Vagina (tissue), 2 donors: ENCODE results near the gene BRIP1. TPM values are rescaled to one million over a fixed set of nuclear protein-coding genes. Genes with fewer than 3 reads are reported as not detected.

ENCODE experiments used
- DNase-seq, 2 donors: peaks; one replicate each; pipeline ENCODE4 v3.0.0-alpha.2; 2017; ENCODE audit errors: extremely low spot score in 2 of 2
- H3K27ac ChIP-seq: fragments of 200-600 bp; sonication (generic); one replicate; pipeline ENCODE4 v1.5.1; 2019
- H3K27me3 ChIP-seq: fragments of 200-600 bp; sonication (generic); one replicate; pipeline ENCODE4 v1.5.1; 2019
- H3K36me3 ChIP-seq, 2 donors: fragments of 200-600 bp; sonication (generic); one replicate each; pipeline ENCODE4 v1.5.1; 2017 to 2019
- H3K4me1 ChIP-seq: fragments of 200-600 bp; sonication (generic); one replicate; pipeline ENCODE4 v1.5.1; 2019
- H3K4me3 ChIP-seq, 2 donors: fragments of 200-600 bp; sonication (generic); 1 replicate in 1 of 2; 2 replicates in 1 of 2; pipeline ENCODE4 v1.5.1; 2016 to 2019
- H3K9me3 ChIP-seq: fragments of 200-600 bp; sonication (generic); one replicate; pipeline ENCODE4 v1.5.1; 2019
- POLR2A ChIP-seq, 2 donors: fragments of 450-650 bp; IDR thresholded peaks; one replicate each; pipeline ENCODE4 v1.6.1; 2017; ENCODE audit warnings: antibody characterized with exemption in 2 of 2, mild to moderate bottlenecking in 2 of 2, moderate library complexity in 2 of 2
- POLR2AphosphoS5 ChIP-seq, 2 donors: sonication (generic); formaldehyde crosslinking; IDR thresholded peaks; one replicate each; pipeline ENCODE4 v1.9.0; 2017; ENCODE audit warnings: antibody characterized with exemption in 2 of 2, mild to moderate bottlenecking in 2 of 2, low read depth in 1 of 2; ENCODE audit not compliant: insufficient read depth in 1 of 2
- intact Hi-C: fragments of 100-400 bp; cut with DNase I; formaldehyde crosslinking; loops from one replicate; pipeline ENCODE4 v1.15.1; 2023
- total RNA-seq: library from RNA; depleted of rRNA; stranded (reverse); fragments of >200 nt; gene quantifications from one replicate; pipeline ENCODE4 v1.2.3, GENCODE V29; 2016
- TF ChIP-seq, protein P1 (sequence below), 3 experiments: fragments of 450-650 bp in 2 of 3; fragments of 200-600 bp in 1 of 3; sonication (generic) in 1 of 3; IDR thresholded peaks; one replicate each; pipeline ENCODE4 v1.5.1; 2017 to 2019; ENCODE audit warnings: antibody characterized with exemption in 3 of 3, mild to moderate bottlenecking in 2 of 3, moderate library complexity in 2 of 3

BRIP1 gene
- total RNA-seq, 1 donor from 2014 or later: 0.98 TPM

- H3K4me3 ChIP-seq: no peak overlapping the region
- H3K27me3 ChIP-seq: no peaks in the 10 kb centered on the region
- no peak for DNase-seq
- H3K9me3 ChIP-seq: no peaks in the 10 kb centered on the region
- H3K4me1 ChIP-seq: no peaks in the 10 kb centered on the region
- intact Hi-C loops: no loop called here
- no peak for TF ChIP-seq POLR2AphosphoS5 (IDR thresholded peaks at IDR 0.05; ENCODE audit: insufficient read depth in 1 of 2, low read depth in 1 of 2)
- no peak for TF ChIP-seq POLR2A (IDR thresholded peaks at IDR 0.05)
- TF ChIP-seq, protein P1, sequence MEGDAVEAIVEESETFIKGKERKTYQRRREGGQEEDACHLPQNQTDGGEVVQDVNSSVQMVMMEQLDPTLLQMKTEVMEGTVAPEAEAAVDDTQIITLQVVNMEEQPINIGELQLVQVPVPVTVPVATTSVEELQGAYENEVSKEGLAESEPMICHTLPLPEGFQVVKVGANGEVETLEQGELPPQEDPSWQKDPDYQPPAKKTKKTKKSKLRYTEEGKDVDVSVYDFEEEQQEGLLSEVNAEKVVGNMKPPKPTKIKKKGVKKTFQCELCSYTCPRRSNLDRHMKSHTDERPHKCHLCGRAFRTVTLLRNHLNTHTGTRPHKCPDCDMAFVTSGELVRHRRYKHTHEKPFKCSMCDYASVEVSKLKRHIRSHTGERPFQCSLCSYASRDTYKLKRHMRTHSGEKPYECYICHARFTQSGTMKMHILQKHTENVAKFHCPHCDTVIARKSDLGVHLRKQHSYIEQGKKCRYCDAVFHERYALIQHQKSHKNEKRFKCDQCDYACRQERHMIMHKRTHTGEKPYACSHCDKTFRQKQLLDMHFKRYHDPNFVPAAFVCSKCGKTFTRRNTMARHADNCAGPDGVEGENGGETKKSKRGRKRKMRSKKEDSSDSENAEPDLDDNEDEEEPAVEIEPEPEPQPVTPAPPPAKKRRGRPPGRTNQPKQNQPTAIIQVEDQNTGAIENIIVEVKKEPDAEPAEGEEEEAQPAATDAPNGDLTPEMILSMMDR (IDR thresholded peaks at IDR 0.05): no peak
- H3K27ac ChIP-seq: no peak overlapping the region
- no peaks in the 10 kb centered on the region for H3K36me3 ChIP-seq
Observed at GRCh38 chr17:61663310-61663709, 200.0 kb downstream of the BRIP1 start.

DNA sequence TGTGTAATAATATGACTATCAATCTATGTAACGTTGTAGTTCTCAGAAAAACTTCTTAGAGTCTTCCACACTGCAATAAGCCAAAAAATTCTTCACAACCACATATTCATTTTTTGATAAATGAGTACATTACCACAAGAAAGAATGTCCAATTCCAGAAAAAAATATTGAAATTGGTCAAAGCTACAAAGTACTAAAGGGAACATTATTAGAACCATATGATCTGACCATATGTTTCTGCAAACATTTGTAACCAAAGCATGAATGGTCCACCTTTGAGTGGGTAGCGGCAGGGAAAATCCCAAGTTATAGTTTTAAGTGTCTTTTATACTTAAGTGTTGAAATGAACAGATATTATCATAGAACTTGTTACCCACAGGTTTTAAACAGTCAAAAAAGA lies 200.6 kb downstream of the BRIP1 start:
- no peak for TF ChIP-seq POLR2AphosphoS5 (IDR thresholded peaks at IDR 0.05; ENCODE audit: insufficient read depth in 1 of 2, low read depth in 1 of 2)
- TF ChIP-seq POLR2A (IDR thresholded peaks at IDR 0.05): no peak
- TF ChIP-seq, protein P1 (IDR thresholded peaks at IDR 0.05): no peak
- no peaks in the 10 kb centered on the region for H3K27me3 ChIP-seq
- no peak for DNase-seq
- no peak overlapping the region for H3K4me3 ChIP-seq
- H3K4me1 ChIP-seq: no peaks in the 10 kb centered on the region
- intact Hi-C loops: no loop called here
- H3K27ac ChIP-seq: no peak overlapping the region
- no peaks in the 10 kb centered on the region for H3K36me3 ChIP-seq
- no peaks in the 10 kb centered on the region for H3K9me3 ChIP-seq

GRCh38 chr17:61662186-61662585 lies 201.1 kb downstream of the BRIP1 start:
- H3K27ac ChIP-seq: no peak overlapping the region
- no peak overlapping the region for H3K4me3 ChIP-seq
- no peaks in the 10 kb centered on the region for H3K27me3 ChIP-seq
- intact Hi-C loops: no loop called here
- no peaks in the 10 kb centered on the region for H3K9me3 ChIP-seq
- no peak for DNase-seq
- H3K36me3 ChIP-seq: no peaks in the 10 kb centered on the region
- no peak for TF ChIP-seq POLR2AphosphoS5 (IDR thresholded peaks at IDR 0.05; ENCODE audit: insufficient read depth in 1 of 2, low read depth in 1 of 2)
- no peak for TF ChIP-seq POLR2A (IDR thresholded peaks at IDR 0.05)
- TF ChIP-seq, protein P1 (IDR thresholded peaks at IDR 0.05): no peak
- no peaks in the 10 kb centered on the region for H3K4me1 ChIP-seq

- no peaks in the 10 kb centered on the region for H3K4me1 ChIP-seq
- no peaks in the 10 kb centered on the region for H3K27me3 ChIP-seq
- no peak overlapping the region for H3K4me3 ChIP-seq
- H3K36me3 ChIP-seq: no peaks in the 10 kb centered on the region
- no peaks in the 10 kb centered on the region for H3K9me3 ChIP-seq
- no peak for DNase-seq
- TF ChIP-seq POLR2AphosphoS5 (IDR thresholded peaks at IDR 0.05; ENCODE audit: insufficient read depth in 1 of 2, low read depth in 1 of 2) (no peak), POLR2A (IDR thresholded peaks at IDR 0.05) (no peak)
- TF ChIP-seq, protein P1 (IDR thresholded peaks at IDR 0.05): no peak
- intact Hi-C loops: no loop called here
- H3K27ac ChIP-seq: no peak overlapping the region
Observed at GRCh38 chr17:61660746-61661485, 202.4 kb downstream of the BRIP1 start.

- TF ChIP-seq, protein P1 (IDR thresholded peaks at IDR 0.05): no peak
- no peak for TF ChIP-seq POLR2AphosphoS5 (IDR thresholded peaks at IDR 0.05; ENCODE audit: insufficient read depth in 1 of 2, low read depth in 1 of 2)
- no peak for TF ChIP-seq POLR2A (IDR thresholded peaks at IDR 0.05)
- intact Hi-C loops: no loop called here
Observed at GRCh38 chr17:61659437-61659836, 203.9 kb downstream of the BRIP1 start.

More at GRCh38 chr17:61659437-61659836, 203.9 kb downstream of the BRIP1 start:
- H3K9me3 ChIP-seq: no peaks in the 10 kb centered on the region
- DNase-seq: no peak
- H3K27ac ChIP-seq: no peak overlapping the region
- H3K36me3 ChIP-seq: no peaks in the 10 kb centered on the region
- H3K27me3 ChIP-seq: no peaks in the 10 kb centered on the region
- no peaks in the 10 kb centered on the region for H3K4me1 ChIP-seq
- no peak overlapping the region for H3K4me3 ChIP-seq
